B cell (primary cell): ENCODE measurements around the gene LENEP.

Experiments
- EZH2 ChIP-seq: IDR thresholded peaks from 2 replicates; pipeline ENCODE4 v1.6.1; 2012; ENCODE audit warnings: borderline replicate concordance, low read depth, mild to moderate bottlenecking, moderate library complexity, low read length; ENCODE audit not compliant: insufficient read depth, poor library complexity, severe bottlenecking
- TF ChIP-seq, protein P1 (sequence below): fragments of 200-600 bp; IDR thresholded peaks from one replicate; pipeline ENCODE4 v1.8.0; 2022; ENCODE audit warnings: antibody characterized with exemption, mild to moderate bottlenecking

DNA sequence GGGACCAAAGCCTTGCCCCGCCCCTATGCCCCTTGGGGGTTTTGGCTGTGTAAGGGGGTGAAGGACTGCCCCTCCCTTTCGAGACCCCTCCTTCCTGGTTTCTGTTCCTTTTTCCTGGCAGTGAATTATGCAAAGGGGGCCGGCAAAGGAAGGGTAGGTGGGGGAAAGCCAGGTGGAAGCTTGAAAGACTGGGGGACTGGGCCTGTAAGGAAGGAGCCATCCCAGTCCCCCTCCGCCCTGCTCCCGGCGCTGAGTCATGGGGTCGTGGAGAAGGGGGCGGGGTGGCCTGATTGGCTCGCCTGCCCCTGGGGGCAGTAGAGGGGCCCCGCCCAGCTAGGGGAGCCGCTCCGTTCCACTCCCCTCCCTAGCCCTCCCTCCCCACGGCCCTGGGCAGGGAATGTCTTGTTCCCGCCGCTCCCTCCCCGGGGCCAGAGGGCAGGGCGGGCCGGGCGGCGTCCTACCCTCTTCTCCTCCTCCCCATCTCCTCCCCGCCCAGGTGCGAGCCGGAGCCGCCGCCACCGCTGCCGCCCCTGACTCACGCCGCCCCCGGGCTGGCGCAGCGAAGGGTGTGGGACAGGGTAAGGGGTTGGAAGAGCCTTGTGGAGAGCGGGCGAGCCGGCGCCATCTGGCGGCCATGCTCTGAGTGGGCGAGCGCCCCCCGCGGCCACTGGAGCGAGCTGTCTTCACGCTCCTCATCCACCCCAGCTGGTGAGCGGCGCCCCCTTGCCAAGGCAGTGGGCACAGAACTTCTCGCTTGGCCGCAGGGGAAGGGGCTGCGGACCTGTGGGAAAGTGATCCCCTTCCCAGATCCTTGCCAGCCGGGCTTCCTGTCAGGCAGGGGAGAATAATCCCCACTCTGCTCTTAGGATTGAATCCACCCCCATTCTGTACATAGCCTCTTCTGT lies 23.9 kb downstream of the LENEP start:
- TF ChIP-seq, protein P1, sequence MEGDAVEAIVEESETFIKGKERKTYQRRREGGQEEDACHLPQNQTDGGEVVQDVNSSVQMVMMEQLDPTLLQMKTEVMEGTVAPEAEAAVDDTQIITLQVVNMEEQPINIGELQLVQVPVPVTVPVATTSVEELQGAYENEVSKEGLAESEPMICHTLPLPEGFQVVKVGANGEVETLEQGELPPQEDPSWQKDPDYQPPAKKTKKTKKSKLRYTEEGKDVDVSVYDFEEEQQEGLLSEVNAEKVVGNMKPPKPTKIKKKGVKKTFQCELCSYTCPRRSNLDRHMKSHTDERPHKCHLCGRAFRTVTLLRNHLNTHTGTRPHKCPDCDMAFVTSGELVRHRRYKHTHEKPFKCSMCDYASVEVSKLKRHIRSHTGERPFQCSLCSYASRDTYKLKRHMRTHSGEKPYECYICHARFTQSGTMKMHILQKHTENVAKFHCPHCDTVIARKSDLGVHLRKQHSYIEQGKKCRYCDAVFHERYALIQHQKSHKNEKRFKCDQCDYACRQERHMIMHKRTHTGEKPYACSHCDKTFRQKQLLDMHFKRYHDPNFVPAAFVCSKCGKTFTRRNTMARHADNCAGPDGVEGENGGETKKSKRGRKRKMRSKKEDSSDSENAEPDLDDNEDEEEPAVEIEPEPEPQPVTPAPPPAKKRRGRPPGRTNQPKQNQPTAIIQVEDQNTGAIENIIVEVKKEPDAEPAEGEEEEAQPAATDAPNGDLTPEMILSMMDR: peak; percentile 99
- TF ChIP-seq EZH2: no peak
